Stimulated activated memory B cell treated with anti-CD40 and anti-IgM and Interleukin-4, amounts not matched to agents 10 μg/mL and 1 μg/mL and 100 μg/mL, for 72 hours (primary cell): ENCODE data around the gene C1orf198.

Experiments
- ATAC-seq: fragments of 150-1000 bp; cut with Tn5 transposase; 2 replicates; pipeline ENCODE4 v1.10.0; 2021
- H3K27ac Mint-ChIP-seq: one replicate; pipeline ENCODE4 v1.8.0; 2022; ENCODE audit warnings: mild to moderate bottlenecking, mixed read lengths
- H3K27me3 Mint-ChIP-seq: one replicate; pipeline ENCODE4 v1.8.0; 2022; ENCODE audit warnings: mixed read lengths
- H3K36me3 Mint-ChIP-seq: one replicate; pipeline ENCODE4 v1.8.0; 2022; ENCODE audit warnings: mixed read lengths
- H3K4me1 Mint-ChIP-seq: one replicate; pipeline ENCODE4 v1.8.0; 2022; ENCODE audit warnings: mixed read lengths
- H3K4me3 Mint-ChIP-seq: one replicate; pipeline ENCODE4 v1.8.0; 2022; ENCODE audit warnings: mild to moderate bottlenecking, moderate library complexity, mixed read lengths
- H3K9me3 Mint-ChIP-seq: one replicate; pipeline ENCODE4 v1.8.0; 2022; ENCODE audit warnings: mixed read lengths

The C1orf198 gene

GRCh38 chr1:230821346-230821745 is 47.0 kb downstream of the C1orf198 start:
- no peak for ATAC-seq
- H3K9me3 Mint-ChIP-seq = no peaks in the 10 kb centered on the region
- no peaks in the 10 kb centered on the region for H3K4me1 Mint-ChIP-seq
- no peak overlapping the region for H3K27ac Mint-ChIP-seq
- no peaks in the 10 kb centered on the region for H3K36me3 Mint-ChIP-seq
- peaks cover 36% of the 10 kb centered on the region for H3K27me3 Mint-ChIP-seq
- no peak overlapping the region for H3K4me3 Mint-ChIP-seq

GRCh38 chr1:230820568-230820967 is 47.8 kb downstream of the C1orf198 start:
- Mint-ChIP-seq H3K27me3 (peaks cover 36% of the 10 kb centered on the region), H3K4me3 (no peak overlapping the region), H3K9me3 (no peaks in the 10 kb centered on the region), H3K36me3 (no peaks in the 10 kb centered on the region), H3K27ac (no peak overlapping the region), H3K4me1 (no peaks in the 10 kb centered on the region)
- ATAC-seq = no peak

GRCh38 chr1:230819976-230820375 is 48.3 kb downstream of the C1orf198 start:
- no peaks in the 10 kb centered on the region for H3K9me3 Mint-ChIP-seq
- no peaks in the 10 kb centered on the region for H3K36me3 Mint-ChIP-seq
- no peaks in the 10 kb centered on the region for H3K4me1 Mint-ChIP-seq
- no peak for ATAC-seq
- peaks cover 36% of the 10 kb centered on the region for H3K27me3 Mint-ChIP-seq
- no peak overlapping the region for H3K27ac Mint-ChIP-seq
- H3K4me3 Mint-ChIP-seq = no peak overlapping the region

- peaks cover under 1% of the 10 kb centered on the region for H3K9me3 Mint-ChIP-seq
- no peak for ATAC-seq
- H3K27ac Mint-ChIP-seq = no peak overlapping the region
- peaks cover 36% of the 10 kb centered on the region for H3K27me3 Mint-ChIP-seq
- no peaks in the 10 kb centered on the region for H3K4me1 Mint-ChIP-seq
- H3K36me3 Mint-ChIP-seq = no peaks in the 10 kb centered on the region
- no peak overlapping the region for H3K4me3 Mint-ChIP-seq
These were observed 49.4 kb downstream of the C1orf198 start for GRCh38 chr1:230818901-230819300.

GRCh38 chr1:230818367-230818766 is 50.0 kb downstream of the C1orf198 start:
- Mint-ChIP-seq H3K27ac (no peak overlapping the region), H3K27me3 (peaks cover 36% of the 10 kb centered on the region), H3K36me3 (no peaks in the 10 kb centered on the region), H3K4me3 (no peak overlapping the region), H3K9me3 (peaks cover 5% of the 10 kb centered on the region), H3K4me1 (no peaks in the 10 kb centered on the region)
- no peak for ATAC-seq

- Mint-ChIP-seq H3K9me3 (peaks cover 13% of the 10 kb centered on the region), H3K36me3 (no peaks in the 10 kb centered on the region), H3K27me3 (peaks cover 24% of the 10 kb centered on the region), H3K4me3 (no peak overlapping the region), H3K4me1 (no peaks in the 10 kb centered on the region), H3K27ac (no peak overlapping the region)
- ATAC-seq = no peak
These were observed 52.3 kb downstream of the C1orf198 start for GRCh38 chr1:230816018-230816417.

- Mint-ChIP-seq H3K4me3 (no peak overlapping the region), H3K27me3 (peaks cover 18% of the 10 kb centered on the region), H3K27ac (no peak overlapping the region), H3K36me3 (no peaks in the 10 kb centered on the region), H3K9me3 (peaks cover 13% of the 10 kb centered on the region), H3K4me1 (no peaks in the 10 kb centered on the region)
- ATAC-seq = no peak
These were observed 53.2 kb downstream of the C1orf198 start for GRCh38 chr1:230814949-230815692.

- Mint-ChIP-seq H3K4me3 (no peak overlapping the region), H3K36me3 (no peaks in the 10 kb centered on the region), H3K9me3 (peaks cover 13% of the 10 kb centered on the region), H3K27ac (no peak overlapping the region), H3K27me3 (peaks cover 5% of the 10 kb centered on the region), H3K4me1 (no peaks in the 10 kb centered on the region)
- ATAC-seq = no peak
These were observed 55.8 kb downstream of the C1orf198 start for GRCh38 chr1:230812568-230812967.

GRCh38 chr1:230809256-230809990 is 58.9 kb downstream of the C1orf198 start:
- peaks cover 19% of the 10 kb centered on the region for H3K9me3 Mint-ChIP-seq
- no peak for ATAC-seq
- no peaks in the 10 kb centered on the region for H3K36me3 Mint-ChIP-seq

GRCh38 chr1:230808281-230808872 is 59.9 kb downstream of the C1orf198 start:
- H3K4me3 Mint-ChIP-seq = no peak overlapping the region
- peaks cover 14% of the 10 kb centered on the region for H3K9me3 Mint-ChIP-seq
- no peaks in the 10 kb centered on the region for H3K36me3 Mint-ChIP-seq
- ATAC-seq = peak; percentile 50
- H3K4me1 Mint-ChIP-seq = no peaks in the 10 kb centered on the region
- H3K27ac Mint-ChIP-seq = no peak overlapping the region
- H3K27me3 Mint-ChIP-seq = no peaks in the 10 kb centered on the region

More at GRCh38 chr1:230809256-230809990, 58.9 kb downstream of the C1orf198 start:
- Mint-ChIP-seq H3K4me3 (no peak overlapping the region), H3K27ac (no peak overlapping the region), H3K4me1 (no peaks in the 10 kb centered on the region), H3K27me3 (no peaks in the 10 kb centered on the region)

GRCh38 chr1:230807561-230808280 is 60.6 kb downstream of the C1orf198 start:
- Mint-ChIP-seq H3K4me1 (no peaks in the 10 kb centered on the region), H3K4me3 (no peak overlapping the region), H3K27ac (no peak overlapping the region), H3K36me3 (no peaks in the 10 kb centered on the region), H3K9me3 (peaks cover 8% of the 10 kb centered on the region), H3K27me3 (no peaks in the 10 kb centered on the region)
- ATAC-seq = no peak

- H3K27me3 Mint-ChIP-seq = peaks cover under 1% of the 10 kb centered on the region
- H3K36me3 Mint-ChIP-seq = no peaks in the 10 kb centered on the region
- H3K4me3 Mint-ChIP-seq = no peak overlapping the region
- no peaks in the 10 kb centered on the region for H3K4me1 Mint-ChIP-seq
- peak; percentile 37 for ATAC-seq
- H3K9me3 Mint-ChIP-seq = peaks cover 5% of the 10 kb centered on the region
- H3K27ac Mint-ChIP-seq = no peak overlapping the region
These were observed 61.3 kb downstream of the C1orf198 start for GRCh38 chr1:230807029-230807428.

- ATAC-seq = no peak
- H3K4me1 Mint-ChIP-seq = no peaks in the 10 kb centered on the region
- H3K9me3 Mint-ChIP-seq = peaks cover 5% of the 10 kb centered on the region
- no peak overlapping the region for H3K4me3 Mint-ChIP-seq
- no peaks in the 10 kb centered on the region for H3K36me3 Mint-ChIP-seq
- peaks cover 5% of the 10 kb centered on the region for H3K27me3 Mint-ChIP-seq
- no peak overlapping the region for H3K27ac Mint-ChIP-seq
These were observed 61.8 kb downstream of the C1orf198 start for GRCh38 chr1:230806552-230806951.

GRCh38 chr1:230804396-230804795 is 63.9 kb downstream of the C1orf198 start:
- Mint-ChIP-seq H3K9me3 (peaks cover 5% of the 10 kb centered on the region), H3K4me3 (no peak overlapping the region), H3K27me3 (peaks cover 26% of the 10 kb centered on the region), H3K36me3 (no peaks in the 10 kb centered on the region), H3K27ac (no peak overlapping the region), H3K4me1 (no peaks in the 10 kb centered on the region)
- no peak for ATAC-seq
